Lower leg skin (tissue), 3 donors: ENCODE measurements around the gene SEPTIN12.

Experiments used
- CTCF ChIP-seq, 3 donors: fragments of 450-650 bp; IDR thresholded peaks; one replicate each; pipeline ENCODE4 v1.5.1; 2016; ENCODE audit warnings: antibody characterized with exemption in 3 of 3, mild to moderate bottlenecking in 3 of 3, moderate library complexity in 2 of 3
- POLR2A ChIP-seq, 2 donors: fragments of 450-650 bp; IDR thresholded peaks; one replicate each; pipeline ENCODE4 v1.6.1; 2016 to 2017; ENCODE audit warnings: antibody characterized with exemption in 2 of 2, mild to moderate bottlenecking in 1 of 2, moderate library complexity in 1 of 2

GRCh38 chr16:4733747-4734062 lies 54.4 kb downstream of the SEPTIN12 start:
- TF ChIP-seq CTCF (IDR thresholded peaks at IDR 0.05) (no peak), POLR2A (IDR thresholded peaks at IDR 0.05) (no peak)
